NCI-H526 (cell line): ENCODE measurements around the gene KCNQ1.

Experiments used
- DNase-seq, 2 experiments: peaks; one replicate each; lab custom pipeline; 2025; lab: John Stamatoyannopoulos, UW

Gene KCNQ1

GRCh38 chr11:2521733-2522630, 77.2 kb downstream of the KCNQ1 start:
- no peak for DNase-seq

GRCh38 chr11:2522631-2523255, 77.9 kb downstream of the KCNQ1 start:
- DNase-seq: no peak

GRCh38 chr11:2523821-2524391, 79.1 kb downstream of the KCNQ1 start:
- DNase-seq: no peak

- DNase-seq: no peak
Observed at GRCh38 chr11:2524446-2525165, 79.8 kb downstream of the KCNQ1 start.

DNA sequence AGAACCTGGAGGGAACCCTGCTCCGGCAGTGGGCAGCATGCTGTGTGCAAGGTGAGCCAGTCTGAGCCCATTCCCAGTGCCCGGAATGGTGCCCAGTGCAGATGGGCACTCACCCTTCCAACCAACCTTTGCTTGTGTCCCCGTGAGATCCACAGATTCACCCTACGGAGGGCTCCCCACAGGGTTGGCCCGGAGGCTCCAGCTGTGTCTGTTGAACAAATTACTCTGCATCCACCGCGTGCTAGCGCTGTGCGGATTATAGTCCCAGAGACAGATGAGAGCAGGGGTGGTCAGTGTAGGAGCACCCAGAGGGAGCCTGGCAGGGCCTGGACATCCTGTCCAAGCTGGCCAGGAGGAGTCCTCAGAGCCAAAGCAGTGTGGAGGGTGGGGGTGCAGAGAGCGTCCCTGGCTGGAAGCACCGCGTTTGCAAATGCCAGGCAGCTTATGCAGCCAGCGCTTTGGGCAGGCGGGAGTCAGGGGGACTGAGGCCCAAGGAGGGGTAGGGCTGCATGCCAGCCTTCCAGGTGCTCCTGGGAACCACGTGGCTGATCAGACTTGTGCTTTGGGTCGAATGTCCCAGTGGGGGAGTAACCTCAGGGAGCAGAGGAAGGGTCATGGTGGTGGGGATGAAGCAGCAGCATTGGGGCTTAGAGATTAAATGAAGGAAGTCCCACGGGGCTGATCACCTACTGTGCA, 80.5 kb downstream of the KCNQ1 start:
- DNase-seq: peak in 1 of 2 experiments; percentile 52

- DNase-seq: no peak
Observed at GRCh38 chr11:2525941-2526807, 81.4 kb downstream of the KCNQ1 start.

GRCh38 chr11:2526808-2527381, 82.1 kb downstream of the KCNQ1 start:
- peak in 1 of 2 experiments; percentile 76 for DNase-seq

GRCh38 chr11:2527621-2528291, 82.9 kb downstream of the KCNQ1 start:
- no peak for DNase-seq

GRCh38 chr11:2528301-2529050, 83.7 kb downstream of the KCNQ1 start:
- no peak for DNase-seq

- no peak for DNase-seq
Observed at GRCh38 chr11:2529173-2529572, 84.4 kb downstream of the KCNQ1 start.

- DNase-seq: no peak
Observed at GRCh38 chr11:2529636-2530035, 84.8 kb downstream of the KCNQ1 start.

DNA sequence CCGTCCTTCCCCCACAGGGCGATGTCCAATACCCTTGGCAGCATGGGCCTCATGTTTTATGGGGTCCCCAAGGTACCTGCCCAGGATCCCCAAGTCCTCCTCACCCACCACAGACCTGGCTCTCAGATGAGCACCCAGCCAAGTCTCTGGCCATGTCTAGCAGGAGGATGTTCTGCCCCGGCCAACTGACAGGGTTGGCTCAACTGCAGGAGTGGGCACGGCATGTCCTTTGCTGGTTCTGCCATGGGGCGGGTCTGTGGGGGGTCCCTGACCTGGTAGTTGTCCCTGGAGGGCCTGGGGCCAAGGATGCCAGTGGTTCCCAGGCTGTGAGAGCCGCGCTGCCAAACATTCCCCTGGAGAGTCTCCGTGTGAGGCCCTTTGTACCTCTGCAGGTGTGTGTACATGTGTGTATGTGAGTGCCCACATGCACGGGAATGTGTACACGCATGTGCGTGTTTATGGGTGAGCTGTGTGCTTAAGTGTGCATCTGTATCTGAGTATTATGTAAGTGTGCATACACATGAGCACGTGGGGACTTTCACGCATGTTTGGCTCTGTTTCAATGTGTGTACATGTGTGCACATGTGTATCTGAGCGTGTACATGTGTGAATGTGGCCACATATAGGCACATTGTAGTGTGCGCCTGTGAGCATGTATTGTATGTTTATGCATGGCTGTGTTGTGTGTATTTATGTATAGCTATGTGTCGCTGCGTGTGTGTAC, 85.5 kb downstream of the KCNQ1 start:
- no peak for DNase-seq

DNA sequence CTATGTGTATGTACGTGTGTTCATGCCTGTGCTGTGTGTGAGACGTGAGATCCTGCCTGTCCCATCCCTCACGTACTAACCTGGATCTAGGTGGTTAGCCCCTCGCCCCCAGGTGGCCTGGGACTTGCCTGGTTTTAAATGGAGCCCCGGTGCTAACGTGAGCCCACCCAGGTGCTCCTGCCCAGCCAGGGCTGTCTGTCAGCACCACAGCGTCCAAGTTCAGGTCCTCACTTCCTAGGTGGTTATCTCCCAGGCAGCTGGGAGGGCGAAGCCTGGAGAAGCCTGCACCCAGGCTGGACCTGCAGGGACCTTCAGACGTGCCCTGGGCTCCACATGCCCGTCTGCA, 86.0 kb downstream of the KCNQ1 start:
- DNase-seq: no peak

DNA sequence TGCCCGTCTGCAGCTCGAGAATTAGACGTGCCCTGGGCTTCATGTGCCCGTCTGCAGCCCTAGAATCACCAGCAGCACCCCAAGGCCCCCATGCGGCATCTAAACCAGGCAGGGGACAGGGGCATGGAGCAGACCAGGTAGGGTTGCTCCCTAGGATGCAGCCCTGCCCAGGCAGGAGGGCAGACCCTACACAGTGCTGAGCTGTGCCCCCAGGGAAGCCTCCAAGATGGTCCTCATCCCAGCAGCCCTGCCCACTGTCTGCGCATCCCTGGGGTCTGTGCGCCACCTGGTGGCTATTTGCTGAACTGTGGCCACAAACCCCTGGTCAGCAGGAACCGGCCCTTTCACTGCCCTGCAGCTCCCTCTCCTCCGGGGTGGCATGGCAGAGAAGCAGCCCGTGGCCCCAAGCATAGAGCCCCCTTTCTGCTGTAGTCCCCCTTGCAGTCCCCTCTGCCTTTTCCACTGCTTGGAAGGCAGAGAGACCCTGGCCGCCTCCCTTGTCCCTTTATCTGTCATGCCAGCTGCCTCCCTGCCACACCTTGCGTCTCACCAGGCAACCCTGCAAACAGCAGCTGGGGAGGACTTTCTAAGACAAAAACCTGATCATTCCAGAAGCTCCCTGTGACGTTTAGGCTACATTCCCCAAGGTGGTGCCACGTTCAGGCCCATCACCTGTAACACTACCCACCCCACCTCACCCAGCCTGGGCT, 86.6 kb downstream of the KCNQ1 start:
- DNase-seq: peak; percentile 22 to 80

DNA sequence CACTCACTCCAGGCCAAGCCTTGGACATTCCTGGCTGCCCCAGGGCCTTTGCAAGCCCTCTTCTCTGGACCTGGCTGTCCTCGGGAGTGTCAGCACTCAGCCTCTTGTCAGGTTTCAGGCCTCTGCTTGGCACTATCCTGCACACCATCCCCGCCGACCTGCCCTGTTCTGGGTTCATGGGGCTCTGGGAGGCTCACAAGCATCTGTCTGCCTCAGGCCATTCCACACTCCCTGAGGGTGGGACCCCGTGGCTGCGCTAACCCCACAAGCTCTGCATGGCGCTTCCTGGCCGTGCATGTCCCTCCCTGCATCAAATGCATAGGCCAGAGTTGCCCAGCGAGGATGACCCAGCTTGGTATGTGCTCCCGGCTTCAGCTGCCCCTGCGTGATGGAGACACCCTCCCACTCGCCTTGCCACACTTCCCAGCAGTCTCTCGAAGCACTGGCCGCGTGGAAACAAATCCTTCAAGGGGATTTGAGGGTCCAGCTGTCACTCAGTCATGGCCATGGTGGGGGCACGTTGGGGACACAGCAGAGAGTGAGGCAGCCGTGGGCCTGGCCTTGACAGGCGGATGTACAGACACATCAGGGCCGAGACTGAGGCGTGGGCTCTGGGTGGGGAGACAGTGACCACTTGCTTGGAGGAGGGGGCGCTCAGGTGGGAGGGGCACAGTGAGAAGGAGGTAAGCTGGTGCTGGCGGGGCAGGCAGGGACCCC, 87.3 kb downstream of the KCNQ1 start:
- DNase-seq: no peak

GRCh38 chr11:2532704-2533586, 88.1 kb downstream of the KCNQ1 start:
- DNase-seq: peak; percentile 92 to 99
